AG09319 (cell line): Measurements from ENCODE around the gene NMT1.

ENCODE experiments used
- DNase-seq: peaks from one replicate; pipeline ENCODE4 v3.0.0-alpha.2; 2010; ENCODE audit warnings: low read depth; ENCODE audit errors: extremely low read depth
- TF ChIP-seq, protein P1 (sequence below): IDR thresholded peaks from 2 replicates; pipeline ENCODE4 v1.5.1; 2011; ENCODE audit warnings: low read depth, mild to moderate bottlenecking, inconsistent platforms, low read length, moderate library complexity

NMT1 gene

DNA sequence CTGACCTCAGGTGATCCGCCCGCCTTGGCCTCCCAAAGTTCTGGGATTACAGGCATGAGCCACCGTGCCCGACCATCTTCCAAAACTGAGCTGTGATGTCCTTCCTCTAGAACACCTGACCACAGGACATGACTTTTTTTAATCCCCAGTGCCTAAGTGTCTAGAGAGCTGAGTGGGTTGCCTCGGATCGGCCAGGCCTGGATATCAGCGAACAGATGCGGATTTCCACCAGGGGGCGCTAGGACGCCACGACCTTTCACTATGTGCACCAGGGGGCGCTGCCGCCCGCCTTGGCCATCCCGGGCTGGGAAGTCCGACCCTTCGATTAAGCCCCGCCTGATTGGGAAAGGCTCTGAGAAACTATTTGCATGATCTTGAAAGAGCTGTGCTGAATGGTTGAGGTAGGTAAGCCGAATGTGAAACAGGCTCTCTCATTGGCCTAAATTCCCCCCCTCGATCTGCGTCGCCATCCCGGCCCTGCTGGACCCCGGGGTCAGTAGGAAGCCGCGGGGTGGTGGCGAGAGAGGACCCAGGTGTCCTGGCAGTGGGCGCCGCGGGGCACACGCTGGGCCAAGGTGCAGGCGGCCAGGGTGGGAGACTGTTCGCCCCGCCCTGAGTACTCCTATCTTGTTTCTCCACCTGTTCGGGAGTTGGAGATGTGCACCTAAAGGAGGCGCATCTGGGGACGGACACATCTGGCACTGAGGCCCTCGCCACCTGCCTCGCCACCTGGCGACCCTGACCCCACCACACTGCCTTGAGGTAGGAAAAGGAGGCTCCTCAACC lies 74.3 kb downstream of the NMT1 start, which contains the start of gene ACBD4:
Gene ACBD4 (plus strand): TSS at position 496 of the 786 bp plus-strand sequence. CDS start 458 bp downstream, outside the sequence.
- peak; percentile 94 for DNase-seq
- TF ChIP-seq, protein P1, sequence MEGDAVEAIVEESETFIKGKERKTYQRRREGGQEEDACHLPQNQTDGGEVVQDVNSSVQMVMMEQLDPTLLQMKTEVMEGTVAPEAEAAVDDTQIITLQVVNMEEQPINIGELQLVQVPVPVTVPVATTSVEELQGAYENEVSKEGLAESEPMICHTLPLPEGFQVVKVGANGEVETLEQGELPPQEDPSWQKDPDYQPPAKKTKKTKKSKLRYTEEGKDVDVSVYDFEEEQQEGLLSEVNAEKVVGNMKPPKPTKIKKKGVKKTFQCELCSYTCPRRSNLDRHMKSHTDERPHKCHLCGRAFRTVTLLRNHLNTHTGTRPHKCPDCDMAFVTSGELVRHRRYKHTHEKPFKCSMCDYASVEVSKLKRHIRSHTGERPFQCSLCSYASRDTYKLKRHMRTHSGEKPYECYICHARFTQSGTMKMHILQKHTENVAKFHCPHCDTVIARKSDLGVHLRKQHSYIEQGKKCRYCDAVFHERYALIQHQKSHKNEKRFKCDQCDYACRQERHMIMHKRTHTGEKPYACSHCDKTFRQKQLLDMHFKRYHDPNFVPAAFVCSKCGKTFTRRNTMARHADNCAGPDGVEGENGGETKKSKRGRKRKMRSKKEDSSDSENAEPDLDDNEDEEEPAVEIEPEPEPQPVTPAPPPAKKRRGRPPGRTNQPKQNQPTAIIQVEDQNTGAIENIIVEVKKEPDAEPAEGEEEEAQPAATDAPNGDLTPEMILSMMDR: no peak; the same call in none of the 2 replicates

GRCh38 chr17:45135978-45136791 lies 75.1 kb downstream of the NMT1 start:
- no peak for DNase-seq
- TF ChIP-seq, protein P1: no peak

GRCh38 chr17:45136846-45137560 lies 75.9 kb downstream of the NMT1 start:
- no peak for DNase-seq
- TF ChIP-seq, protein P1: no peak

GRCh38 chr17:45137561-45138305 lies 76.6 kb downstream of the NMT1 start:
- DNase-seq: no peak
- TF ChIP-seq, protein P1: no peak

DNA sequence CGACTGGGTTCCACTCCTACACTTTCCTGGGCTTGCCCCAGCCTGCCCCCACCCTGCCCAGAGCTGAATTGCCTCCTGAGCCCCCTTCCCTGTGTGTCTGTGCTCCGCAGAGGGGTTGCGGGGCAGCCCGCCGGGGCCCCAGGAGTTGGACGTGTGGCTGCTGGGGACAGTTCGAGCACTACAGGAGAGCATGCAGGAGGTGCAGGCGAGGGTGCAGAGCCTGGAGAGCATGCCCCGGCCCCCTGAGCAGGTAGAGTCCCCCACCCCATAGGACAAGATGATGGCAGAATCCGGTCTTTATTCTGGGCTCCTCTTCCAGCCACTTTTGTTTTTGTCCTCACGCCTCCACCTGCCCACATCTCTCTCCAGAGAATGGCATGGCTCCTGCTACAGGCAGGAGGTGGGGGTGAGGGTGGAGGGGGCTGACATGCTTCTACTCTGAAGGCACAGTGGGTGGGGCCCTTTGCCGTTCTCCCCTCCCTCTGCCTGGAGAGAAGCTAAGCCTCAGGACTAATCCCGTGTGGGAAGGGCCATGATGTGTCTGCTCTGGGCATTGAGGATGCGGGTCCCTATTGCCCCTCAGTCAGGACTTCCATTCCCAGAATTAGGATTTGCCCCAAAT lies 77.9 kb downstream of the NMT1 start:
- DNase-seq: no peak
- TF ChIP-seq, protein P1: no peak

DNA sequence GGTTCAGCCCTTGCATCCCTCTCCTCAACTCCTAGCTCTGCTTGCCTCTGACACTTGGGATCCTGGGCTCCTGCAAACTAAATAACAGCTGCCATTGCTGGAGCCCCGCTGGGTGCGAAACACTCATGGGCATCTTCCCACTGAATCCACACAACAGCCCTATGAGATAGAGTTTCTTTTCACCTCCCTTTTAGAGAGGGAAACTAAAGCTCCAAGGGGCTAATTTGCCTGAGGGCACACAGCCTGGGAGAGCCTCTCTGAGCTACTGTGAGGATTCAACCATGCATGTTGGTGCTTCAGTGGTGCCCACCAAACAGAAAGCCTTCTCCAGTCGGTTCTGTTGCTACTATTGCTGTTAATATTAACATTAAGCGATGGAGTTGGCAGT lies 78.4 kb downstream of the NMT1 start:
- TF ChIP-seq, protein P1: no peak
- DNase-seq: no peak
